ENCODE measurements around the gene CLTB. TPM values are rescaled to one million over a fixed set of nuclear protein-coding genes. Genes with fewer than 3 reads are reported as not detected.

Gene CLTB
- total RNA-seq, 1 experiment from 2014 or later, result 34.5 TPM

DNA sequence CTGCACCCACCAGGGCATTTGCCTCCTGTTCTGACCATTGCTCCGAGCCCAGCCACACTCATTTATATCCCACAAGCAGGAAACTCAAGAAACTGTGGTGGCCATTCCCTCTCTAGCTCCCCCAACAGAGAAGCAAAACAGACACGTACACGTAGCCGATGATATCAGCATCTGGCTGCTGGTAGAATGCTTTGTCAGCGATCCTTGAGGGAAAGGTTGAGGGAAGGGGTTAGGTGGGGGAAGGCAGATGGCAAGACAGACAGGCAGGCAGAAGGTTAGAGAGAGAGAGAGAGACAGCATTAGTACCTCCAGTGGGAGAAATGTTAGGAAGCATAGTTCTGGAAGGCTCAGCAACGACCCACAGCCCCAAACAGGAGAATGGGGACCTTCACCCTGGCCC, 20.0 kb downstream of the CLTB start:
- H3K4ac ChIP-seq (ENCODE audit: low read depth, low read length), result no peak overlapping the region
- no peak overlapping the region for H2BK5ac ChIP-seq (ENCODE audit: insufficient read length, low read length)
- no peak overlapping the region for H4K91ac ChIP-seq (ENCODE audit: insufficient read length, low read depth, low read length)
- H3K36me3 Mint-ChIP-seq (ENCODE audit: insufficient read depth in 1 of 3, low read depth in 3 of 3), result peaks cover 0 to 2% (median 2%) of the 10 kb centered on the region in 3 experiments; a peak in 1 of 7 replicates
- TF ChIP-seq, protein P1, sequence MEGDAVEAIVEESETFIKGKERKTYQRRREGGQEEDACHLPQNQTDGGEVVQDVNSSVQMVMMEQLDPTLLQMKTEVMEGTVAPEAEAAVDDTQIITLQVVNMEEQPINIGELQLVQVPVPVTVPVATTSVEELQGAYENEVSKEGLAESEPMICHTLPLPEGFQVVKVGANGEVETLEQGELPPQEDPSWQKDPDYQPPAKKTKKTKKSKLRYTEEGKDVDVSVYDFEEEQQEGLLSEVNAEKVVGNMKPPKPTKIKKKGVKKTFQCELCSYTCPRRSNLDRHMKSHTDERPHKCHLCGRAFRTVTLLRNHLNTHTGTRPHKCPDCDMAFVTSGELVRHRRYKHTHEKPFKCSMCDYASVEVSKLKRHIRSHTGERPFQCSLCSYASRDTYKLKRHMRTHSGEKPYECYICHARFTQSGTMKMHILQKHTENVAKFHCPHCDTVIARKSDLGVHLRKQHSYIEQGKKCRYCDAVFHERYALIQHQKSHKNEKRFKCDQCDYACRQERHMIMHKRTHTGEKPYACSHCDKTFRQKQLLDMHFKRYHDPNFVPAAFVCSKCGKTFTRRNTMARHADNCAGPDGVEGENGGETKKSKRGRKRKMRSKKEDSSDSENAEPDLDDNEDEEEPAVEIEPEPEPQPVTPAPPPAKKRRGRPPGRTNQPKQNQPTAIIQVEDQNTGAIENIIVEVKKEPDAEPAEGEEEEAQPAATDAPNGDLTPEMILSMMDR (conservative IDR thresholded peaks at IDR 0.05), result no peak
- H3K27me3 ChIP-seq (ENCODE audit: insufficient read depth, low read length), result no peaks in the 10 kb centered on the region
- H3K9me3 Mint-ChIP-seq, result no peaks in the 10 kb centered on the region
- H3K23ac ChIP-seq (ENCODE audit: insufficient read length, low read depth, low read length), result no peak overlapping the region
- H3K14ac ChIP-seq (ENCODE audit: insufficient read depth, low read length), result no peak overlapping the region
- WGBS (ENCODE audit: extremely low coverage, insufficient read length, low lambda C conversion rate), result no CpG with 5 or more reads among the region's 6 CpGs
- H4K20me1 ChIP-seq (ENCODE audit: control insufficient read depth, insufficient read depth, insufficient read length), result no peaks in the 10 kb centered on the region
- no peak overlapping the region for H3K27ac ChIP-seq (ENCODE audit: insufficient read length, low read depth, low read length)
- H2BK15ac ChIP-seq (ENCODE audit: low read depth, low read length), result no peak overlapping the region
- no peak overlapping the region for H3K18ac ChIP-seq (ENCODE audit: insufficient read length, low read depth, low read length)
- H4K8ac ChIP-seq (replicated peaks; ENCODE audit: insufficient read length, low read depth, low read length), result no peak overlapping the region
- no peak overlapping the region for H2BK120ac ChIP-seq (ENCODE audit: low read depth, low read length, poor library complexity, severe bottlenecking)
- no peak for DNase-seq
- H2BK12ac ChIP-seq (ENCODE audit: insufficient read length, low read depth, low read length), result no peak overlapping the region
- H3K56ac ChIP-seq (ENCODE audit: insufficient read length, low read depth, low read length), result no peak overlapping the region
- H3K9ac ChIP-seq (ENCODE audit: extremely low read depth, insufficient read length, low read length), result no peak overlapping the region
- H3K4me1 ChIP-seq (ENCODE audit: insufficient read depth, low read length), result no peaks in the 10 kb centered on the region
- no peak overlapping the region for H3T11ph ChIP-seq (ENCODE audit: low read length)
- no peak overlapping the region for H2BK20ac ChIP-seq (ENCODE audit: low read depth, low read length, poor library complexity, severe bottlenecking)
- no peak overlapping the region for H2AK5ac ChIP-seq (ENCODE audit: insufficient read length, low read length)
- no peaks in the 10 kb centered on the region for H3K79me2 ChIP-seq (ENCODE audit: insufficient read depth, low read length)
- peaks cover 2% of the 10 kb centered on the region; the same call in 1 of the 2 replicates for H3K27me3 Mint-ChIP-seq (ENCODE audit: low read depth)
- H3K9me3 ChIP-seq (ENCODE audit: control insufficient read depth, low read depth, low read length), result no peaks in the 10 kb centered on the region
- no peak overlapping the region for H2AFZ ChIP-seq (ENCODE audit: low read length)
- H4K5ac ChIP-seq (ENCODE audit: insufficient read length, low read depth, low read length), result no peak overlapping the region
- peaks cover 3% of the 10 kb centered on the region in 2 experiments; a peak in 2 of 4 replicates for H3K4me1 Mint-ChIP-seq
- no peaks in the 10 kb centered on the region for H3K79me1 ChIP-seq (ENCODE audit: insufficient read depth, low read depth, low read length, poor library complexity, severe bottlenecking)
- H3K27ac Mint-ChIP-seq, result no peak overlapping the region
- H3K4me3 Mint-ChIP-seq, result no peak overlapping the region
- H3K23me2 ChIP-seq (ENCODE audit: insufficient read length, low read depth, low read length, poor library complexity, severe bottlenecking), result no peaks in the 10 kb centered on the region
- no peak overlapping the region for H3K4me2 ChIP-seq (ENCODE audit: insufficient read depth, insufficient read length, low read length)

Measured in H9 (cell line).